HTR-8/SVneo (cell line): Measurements from ENCODE around the gene TRAPPC2L.

ENCODE experiments used
- DNase-seq: peaks from one replicate; pipeline ENCODE4 v3.0.0; 2011; ENCODE audit warnings: low spot score, mixed read lengths; ENCODE audit not compliant: insufficient read length
- FAIRE-seq: peaks from 2 replicates; lab custom pipeline; 2011; peaks lifted over from hg19 to GRCh38; lab: Jason Lieb, UNC

The TRAPPC2L gene

GRCh38 chr16:88903267-88903666 is 46.3 kb downstream of the TRAPPC2L start:
- FAIRE-seq (no peak), DNase-seq (no peak)

GRCh38 chr16:88904676-88905365 is 47.9 kb downstream of the TRAPPC2L start:
- FAIRE-seq: no peak
- DNase-seq: no peak

DNA sequence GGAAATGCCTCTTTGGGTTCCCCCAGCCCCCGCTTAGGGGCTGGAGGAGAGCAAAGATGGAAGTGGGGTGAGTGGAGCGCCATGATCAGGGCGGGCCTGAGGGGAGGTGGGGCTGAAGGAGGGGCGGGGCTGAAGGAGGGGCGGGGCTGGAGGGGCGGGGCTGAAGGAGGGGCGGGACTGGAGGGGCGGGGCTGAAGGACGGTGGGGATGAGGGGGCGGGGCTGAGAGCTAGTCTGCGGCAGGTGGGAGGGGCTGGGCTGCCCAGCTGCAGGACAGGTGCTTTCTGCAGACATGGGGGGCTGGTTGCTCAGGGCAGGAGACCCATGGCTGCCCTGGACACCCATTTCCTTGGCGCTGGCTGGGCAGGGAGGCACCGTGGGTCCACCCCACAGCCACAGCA is 48.6 kb downstream of the TRAPPC2L start:
- DNase-seq: no peak
- FAIRE-seq: no peak

- no peak for FAIRE-seq
Measured at GRCh38 chr16:88906020-88906419, 49.1 kb downstream of the TRAPPC2L start.

GRCh38 chr16:88906535-88907105 is 49.7 kb downstream of the TRAPPC2L start:
- FAIRE-seq (no peak), DNase-seq (no peak)

More at GRCh38 chr16:88906020-88906419, 49.1 kb downstream of the TRAPPC2L start:
- DNase-seq: no peak

DNA sequence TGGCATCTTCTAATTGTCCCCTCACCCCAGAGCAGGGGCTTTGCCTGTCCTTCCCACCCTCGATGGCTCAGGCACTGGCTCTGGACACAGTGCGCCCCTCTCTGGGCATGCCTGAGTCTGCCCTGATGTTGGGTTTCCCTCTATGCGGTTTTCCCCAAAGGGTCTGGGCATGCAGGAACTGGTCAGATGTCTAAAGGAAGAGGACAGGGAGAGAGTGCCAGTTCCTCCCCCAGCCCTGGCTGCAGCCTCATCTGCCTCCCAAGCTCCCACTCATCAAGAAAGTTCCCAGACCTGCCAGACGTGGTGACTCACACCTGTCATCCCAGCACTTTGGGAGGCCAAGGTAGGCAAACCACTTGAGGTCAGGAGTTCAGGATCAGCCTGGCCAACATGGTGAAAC is 50.8 kb downstream of the TRAPPC2L start:
- DNase-seq: peak; percentile 59
- FAIRE-seq: no peak

GRCh38 chr16:88908307-88908706 is 51.4 kb downstream of the TRAPPC2L start:
- no peak for FAIRE-seq
- DNase-seq: no peak

DNA sequence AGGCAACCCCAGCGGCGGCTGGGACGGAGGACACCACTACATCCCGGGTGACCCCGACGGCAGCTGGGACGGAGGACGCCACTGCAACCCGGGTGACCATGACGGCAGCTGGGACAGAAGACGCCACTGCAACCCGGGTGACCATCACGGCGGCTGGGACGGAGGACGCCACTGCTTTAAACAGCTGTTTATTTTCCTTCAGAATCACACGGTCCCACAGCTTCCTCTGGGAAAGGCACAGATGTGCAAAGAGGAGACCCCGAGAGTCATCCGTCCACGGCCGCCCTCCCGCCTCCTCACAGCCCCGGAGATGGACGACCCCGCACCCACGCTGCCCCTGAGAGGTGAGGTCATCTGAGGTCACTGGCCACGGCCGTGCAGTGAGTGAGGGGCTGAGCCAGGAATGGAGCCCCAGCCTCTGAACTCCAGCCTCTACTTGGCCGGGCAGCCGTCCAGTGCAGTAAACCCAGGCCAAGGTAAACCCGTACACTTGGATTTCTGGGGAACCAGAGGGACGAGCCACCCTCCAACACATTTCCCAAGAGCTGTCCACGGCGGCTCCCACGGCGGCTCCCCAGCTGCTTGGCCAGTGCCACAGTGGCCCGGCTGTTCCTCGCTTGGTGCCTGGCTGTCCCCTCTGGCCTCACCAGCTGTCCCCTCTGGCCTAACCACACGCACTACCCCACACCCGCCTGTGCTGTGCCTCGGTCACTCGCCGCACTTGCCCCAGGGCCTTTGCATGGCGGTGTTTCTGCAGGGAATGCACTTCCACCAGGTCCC is 52.7 kb downstream of the TRAPPC2L start:
- DNase-seq (no peak), FAIRE-seq (no peak)

GRCh38 chr16:88910284-88911135 is 53.6 kb downstream of the TRAPPC2L start:
- no peak for FAIRE-seq

DNA sequence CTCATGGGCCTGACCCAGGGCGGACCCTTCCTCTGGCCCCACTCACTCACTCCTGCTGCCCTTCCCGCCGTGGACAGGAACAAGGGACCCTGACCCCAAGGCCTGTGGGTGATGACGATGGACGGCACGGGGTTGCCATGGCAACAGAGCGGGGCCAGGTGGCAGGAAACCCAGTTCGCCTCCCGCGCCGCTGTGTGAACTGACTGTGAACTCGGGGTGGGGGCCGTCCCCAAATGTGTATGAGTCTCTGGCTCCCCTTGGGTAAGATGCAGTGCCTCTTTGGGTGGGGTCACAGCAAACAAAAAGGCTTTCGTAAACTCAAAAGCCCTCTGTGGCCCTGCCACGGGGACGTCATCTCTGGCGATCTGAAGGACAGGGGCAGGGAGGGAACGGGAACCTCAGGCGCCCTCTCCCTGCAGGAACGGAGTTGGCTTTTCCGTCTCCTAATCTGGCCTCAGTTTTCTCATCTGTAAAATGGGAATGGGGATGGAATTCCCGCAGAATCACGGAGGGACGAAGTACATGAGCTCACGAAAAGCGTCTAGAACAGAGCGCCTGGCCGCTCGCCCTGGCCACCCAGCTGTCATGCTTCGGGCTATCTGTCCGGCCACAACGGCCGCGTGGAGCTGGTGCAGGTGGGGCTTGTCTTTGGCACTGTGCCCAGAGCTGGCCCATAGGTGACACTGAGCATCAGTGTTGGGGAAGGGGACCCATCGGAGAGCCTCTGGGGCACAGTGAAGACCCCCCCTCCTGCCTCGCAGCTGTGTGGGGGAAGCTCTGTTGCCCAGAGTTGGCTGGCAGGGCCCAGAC is 54.4 kb downstream of the TRAPPC2L start:
- FAIRE-seq: no peak
- DNase-seq: no peak

More at GRCh38 chr16:88910284-88911135, 53.6 kb downstream of the TRAPPC2L start:
- DNase-seq: no peak

GRCh38 chr16:88911946-88912310 is 55.0 kb downstream of the TRAPPC2L start:
- FAIRE-seq: no peak
- no peak for DNase-seq
